GM12878 (cell line): Measurements from ENCODE around the gene KPTN. TPM values are rescaled to one million over a fixed set of nuclear protein-coding genes. Genes with fewer than 3 reads are reported as not detected.

Source experiments
- ATAC-seq: fragments of 200-7000 bp; cut with Tn5 transposase; 3 replicates; pipeline ENCODE4 v1.9.1; 2020; ENCODE audit warnings: mild to moderate bottlenecking, moderate library complexity
- BruUV-seq: library from RNA; stranded (reverse); fragments of 400-500 nt; replicated peaks from 2 replicates; lab custom pipeline; 2021; lab: Mats Ljungman, UMichigan
- CTCF ChIA-PET: fragments of 300-600 bp; sonication (Branson Sonifier 250); formaldehyde crosslinking; extraction: SDS; loops from one replicate; lab custom pipeline; 2021; ENCODE audit warnings: inconsistent platforms; lab: Yijun Ruan, JAX
- POLR2A ChIA-PET: fragments of 350-600 bp; formaldehyde crosslinking; extraction: SDS; loops from one replicate; lab custom pipeline; 2021; ENCODE audit warnings: inconsistent platforms; lab: Charles Lee
- RAD21 ChIA-PET: fragments of 300-600 bp; sonication (Branson Sonifier 250); formaldehyde crosslinking; loops from one replicate; lab custom pipeline; 2023; ENCODE audit warnings: antibody characterized with exemption; ENCODE audit not compliant: unreplicated experiment; lab: Charles Lee
- SMC1A ChIA-PET: fragments of 300-600 bp; sonication (Branson Sonifier 250); formaldehyde crosslinking; loops from one replicate; lab custom pipeline; 2023; ENCODE audit not compliant: unreplicated experiment, uncharacterized antibody; lab: Charles Lee
- DNase-seq: peaks from one replicate; pipeline ENCODE4 v3.0.0-alpha.2; 2011; ENCODE audit warnings: low read depth, low spot score
- FAIRE-seq: peaks from 3 replicates; lab custom pipeline; 2011; peaks lifted over from hg19 to GRCh38; lab: Jason Lieb, UNC
- H2AFZ ChIP-seq: 2 replicates; pipeline ENCODE4 v1.6.0; 2011; ENCODE audit warnings: low read depth, low read length, control low read depth; ENCODE audit not compliant: control insufficient read depth
- H3K27ac ChIP-seq: 2 replicates; pipeline ENCODE4 v1.5.1; 2011; ENCODE audit warnings: control low read depth; ENCODE audit not compliant: control insufficient read depth, insufficient read depth
- H3K27me3 ChIP-seq, 2 experiments: replicated peaks in 1 of 2; 2 replicates each; pipeline versions ENCODE4 v1.6.0 to v1.6.1; 2011; ENCODE audit warnings: low read length in 1 of 2; ENCODE audit not compliant: control insufficient read depth in 2 of 2, insufficient read depth in 2 of 2
- H3K36me3 ChIP-seq, 2 experiments: 2 replicates each; pipeline ENCODE4 v1.5.1; 2011; ENCODE audit warnings: low read length in 1 of 2; ENCODE audit not compliant: control insufficient read depth in 2 of 2, insufficient read depth in 2 of 2
- H3K4me1 ChIP-seq: 2 replicates; pipeline ENCODE4 v1.6.1; 2011; ENCODE audit warnings: mild to moderate bottlenecking, low read length, moderate library complexity, mixed read lengths; ENCODE audit not compliant: control insufficient read depth, insufficient read depth
- H3K4me2 ChIP-seq: 2 replicates; pipeline ENCODE4 v1.6.0; 2011; ENCODE audit warnings: control low read depth; ENCODE audit not compliant: control insufficient read depth, insufficient read depth
- H3K4me3 ChIP-seq: fragments of 200-600 bp; sonication (generic); 2 replicates; pipeline ENCODE4 v1.5.1; 2016
- H3K79me2 ChIP-seq: 2 replicates; pipeline ENCODE4 v1.6.0; 2011; ENCODE audit warnings: low read length; ENCODE audit not compliant: control insufficient read depth, insufficient read depth
- H3K9ac ChIP-seq: 2 replicates; pipeline ENCODE4 v1.8.0; 2011; ENCODE audit warnings: low read length, control low read depth, mixed read lengths; ENCODE audit not compliant: control insufficient read depth, insufficient read depth
- H3K9me3 ChIP-seq: replicated peaks from 3 replicates; pipeline ENCODE4 v1.5.1; 2011; ENCODE audit warnings: mild to moderate bottlenecking, low read length; ENCODE audit not compliant: control insufficient read depth, insufficient read depth
- H4K20me1 ChIP-seq: 2 replicates; pipeline ENCODE4 v1.6.0; 2011; ENCODE audit not compliant: control insufficient read depth, insufficient read depth
- BCL11A ChIP-seq: IDR thresholded peaks from 2 replicates; pipeline ENCODE4 v1.6.1; 2011; ENCODE audit warnings: low read depth, low read length
- BCL3 ChIP-seq: IDR thresholded peaks from 2 replicates; pipeline ENCODE4 v1.6.1; 2011; ENCODE audit warnings: borderline replicate concordance, low read depth, mild to moderate bottlenecking, moderate library complexity, low read length; ENCODE audit not compliant: insufficient read depth, poor library complexity, severe bottlenecking
- CEBPZ ChIP-seq: fragments of 150-350 bp; IDR thresholded peaks from 2 replicates; pipeline ENCODE4 v1.6.1; 2016; ENCODE audit warnings: low read depth, low read length
- CHD1 ChIP-seq: IDR thresholded peaks from 2 replicates; pipeline ENCODE4 v1.6.1; 2012; ENCODE audit warnings: low read depth, low read length, improper control_type of control experiment
- CHD4 ChIP-seq: fragments of 200-600 bp; sonication (generic); IDR thresholded peaks from 2 replicates; pipeline ENCODE4 v1.6.1; 2016; ENCODE audit warnings: mild to moderate bottlenecking
- EP300 ChIP-seq, 2 experiments: fragments of 150-350 bp in 1 of 2; IDR thresholded peaks; 2 replicates each; pipeline ENCODE4 v1.6.1; 2011 to 2012; ENCODE audit warnings: low read depth in 2 of 2, low read length in 2 of 2, borderline replicate concordance in 1 of 2, improper control_type of control experiment in 1 of 2, inconsistent platforms in 1 of 2; ENCODE audit not compliant: control insufficient read depth in 1 of 2
- FOXM1 ChIP-seq: IDR thresholded peaks from 2 replicates; pipeline ENCODE4 v1.6.1; 2012; ENCODE audit warnings: low read depth, mild to moderate bottlenecking, inconsistent platforms, low read length, moderate library complexity
- IKZF1 ChIP-seq: fragments of 450-650 bp; conservative IDR thresholded peaks from 2 replicates; pipeline ENCODE4 v1.6.1; 2017; ENCODE audit warnings: antibody characterized with exemption, mild to moderate bottlenecking
- IKZF2 ChIP-seq, 2 experiments: fragments of 450-650 bp; IDR thresholded peaks; 2 replicates each; pipeline ENCODE4 v1.6.1; 2017; ENCODE audit warnings: mild to moderate bottlenecking in 2 of 2, moderate library complexity in 2 of 2
- POLR2A ChIP-seq: IDR thresholded peaks from 2 replicates; pipeline ENCODE4 v1.6.1; 2011; ENCODE audit warnings: low read depth, mild to moderate bottlenecking, low read length
- POLR2AphosphoS5 ChIP-seq: IDR thresholded peaks from 2 replicates; pipeline ENCODE4 v1.6.1; 2011; ENCODE audit warnings: mild to moderate bottlenecking, low read length, inconsistent platforms
- RELB ChIP-seq: fragments of 450-650 bp; IDR thresholded peaks from 2 replicates; pipeline ENCODE4 v1.6.1; 2017; ENCODE audit warnings: low read depth, mild to moderate bottlenecking, moderate library complexity
- TAF1 ChIP-seq: IDR thresholded peaks from 2 replicates; pipeline ENCODE4 v1.6.1; 2011; ENCODE audit warnings: mild to moderate bottlenecking, low read depth, low read length, borderline replicate concordance
- YBX1 ChIP-seq: fragments of 450-650 bp; IDR thresholded peaks from 2 replicates; pipeline ENCODE4 v1.6.1; 2016; ENCODE audit warnings: antibody characterized with exemption
- YY1 ChIP-seq: IDR thresholded peaks from 2 replicates; pipeline ENCODE4 v1.6.1; 2011; ENCODE audit warnings: low read depth, mild to moderate bottlenecking, low read length
- ZSCAN29 ChIP-seq: fragments of 450-650 bp; IDR thresholded peaks from 2 replicates; pipeline ENCODE4 v1.6.1; 2017; ENCODE audit warnings: mild to moderate bottlenecking, moderate library complexity
- ZZZ3 ChIP-seq: IDR thresholded peaks from 2 replicates; pipeline ENCODE4 v1.6.1; 2011; ENCODE audit warnings: low read depth; ENCODE audit not compliant: control insufficient read depth, insufficient read length
- WGBS: methylation state at CpG from one replicate; pipeline ENCODE4 v1.1.6; 2016; ENCODE audit warnings: low lambda C conversion rate; ENCODE audit not compliant: insufficient replicate concordance, insufficient coverage; ENCODE audit errors: missing lambda C conversion rate; 5-methylcytosine and 5-hydroxymethylcytosine counted together
- in situ Hi-C: fragments of 300-500 bp; cut with MboI; formaldehyde crosslinking; loops from 9 replicates; pipeline ENCODE4 v1.14.3; 2018; ENCODE audit warnings: mixed read lengths
- intact Hi-C: fragments of 100-400 bp; cut with micrococcal nuclease; formaldehyde crosslinking; loops from one replicate; pipeline ENCODE4 v1.14.2; 2022; ENCODE audit not compliant: unreplicated experiment
- polyA plus RNA-seq, 11 experiments: library from polyadenylated mRNA; depleted of rRNA in 4 of 11; unstranded in 6 of 11; stranded (reverse) in 5 of 11; fragments of >200 nt; fragmentation: Nextera tagmentation in 4 of 11; fragmentation: Illumina TruSeq in 1 of 11; extraction: Ambion mirVana in 4 of 11; extraction: Trizol in 1 of 11; gene quantifications; 1 replicate in 1 of 11; 2 replicates in 10 of 11; pipeline versions ENCODE4 v1.2.1 to v1.2.3, GENCODE V29; 2011 to 2016; ENCODE audit warnings: inconsistent platforms in 2 of 11, missing spikeins in 2 of 11, low read depth in 1 of 11
- total RNA-seq, 4 experiments: library from RNA; depleted of rRNA in 3 of 4; stranded (reverse); fragments of >200 nt in 3 of 4; fragmentation: Illumina TruSeq in 1 of 4; extraction: Trizol in 1 of 4; gene quantifications; 2 replicates each; pipeline versions ENCODE4 v1.2.1 to v1.2.3, GENCODE V29; 2013 to 2021

The KPTN gene
- total and polyA plus RNA-seq, 10 of the 15 experiments (the other 5 are each of a cell fraction or from before 2014, with no cell fraction given): 0.60 to 10.1 (median 6.0) TPM

- Histone ChIP-seq H3K27me3 (no peaks in the 10 kb centered on the region), H3K4me3 (no peak overlapping the region), H3K4me1 (no peaks in the 10 kb centered on the region), H2AFZ (no peak overlapping the region), H3K79me2 (peaks cover 10% of the 10 kb centered on the region), H3K9ac (no peak overlapping the region), H3K27ac (no peak overlapping the region), H3K9me3 (no peaks in the 10 kb centered on the region), H3K36me3 (peaks cover 33 to 34% of the 10 kb centered on the region in 2 experiments), H4K20me1 (no peaks in the 10 kb centered on the region), H3K4me2 (no peak overlapping the region)
- ATAC-seq (no peak), DNase-seq (no peak), FAIRE-seq (no peak)
- TF ChIP-seq ZSCAN29 (no peak), YY1 (no peak), CHD1 (no peak), POLR2AphosphoS5 (peak; percentile 59; the same call in 1 of the 2 replicates), IKZF2 (IDR thresholded peaks at IDR 0.05) (no peak), YBX1 (no peak), ZZZ3 (no peak), POLR2A (0 out of 2 replicates have a peak, but pooled peaks have one; percentile 27), IKZF1 (no peak), BCL11A (no peak), RELB (no peak), BCL3 (no peak), CHD4 (no peak), CEBPZ (no peak), TAF1 (no peak), FOXM1 (no peak), EP300 (IDR thresholded peaks at IDR 0.05; ENCODE audit: borderline replicate concordance in 1 of 2, control insufficient read depth in 1 of 2, low read depth in 2 of 2, low read length in 2 of 2) (no peak)
- in situ Hi-C loops: no loop called here
- intact Hi-C loops: no loop called here
- ChIA-PET RAD21 (no interaction called here), CTCF (interaction anchor here (1.0 to 1.3 kb wide), 2 partner anchors 19 to 195 kb away, joined by 3 to 6 read pairs; partner anchors contain the start of gene KPTN), POLR2A (interaction anchor here (0.6 kb wide), 1 partner anchor 12 kb away, joined by 3 read pairs; no protein-coding TSS in a partner anchor), SMC1A (no interaction called here)
- 96% methylated on average over 12 of the region's 13 CpGs for WGBS
- BruUV-seq: no TSS peak
Observed at GRCh38 chr19:47503130-47503825, 19.3 kb upstream of the KPTN start.
